Gastrocnemius medialis (tissue), 4 donors: ENCODE measurements around the gene PCDHGC3. TPM values are rescaled to one million over a fixed set of nuclear protein-coding genes. Genes with fewer than 3 reads are reported as not detected.
A peak's percentile ranks its signal among the peaks of the same experiment; 100 is the strongest.

ENCODE experiments used
- ATAC-seq, 2 donors: fragments of 150-250 bp; one replicate each; pipeline ENCODE4 v1.9.1; 2016
- DNase-seq, 2 donors: peaks; one replicate each; pipeline ENCODE4 v3.0.0-alpha.2; 2019
- H3K27ac ChIP-seq, 4 donors: fragments of 200-600 bp; sonication (generic); 1 replicate in 1 of 4; 2 replicates in 3 of 4; pipeline ENCODE4 v1.5.1; 2016 to 2018; ENCODE audit warnings: mild to moderate bottlenecking in 2 of 4, moderate library complexity in 1 of 4
- H3K27me3 ChIP-seq, 3 donors: fragments of 200-600 bp; sonication (generic) in 2 of 3; 1 replicate in 1 of 3; 2 replicates in 2 of 3; pipeline versions ENCODE4 v1.5.1 to v1.6.0; 2016 to 2019; ENCODE audit warnings: mild to moderate bottlenecking in 1 of 3, moderate library complexity in 1 of 3
- H3K36me3 ChIP-seq, 2 donors: fragments of 200-600 bp; sonication (generic) in 1 of 2; one replicate each; pipeline ENCODE4 v1.5.1; 2017 to 2018
- H3K4me1 ChIP-seq, 2 donors: fragments of 200-600 bp; sonication (generic) in 1 of 2; one replicate each; pipeline ENCODE4 v1.5.1; 2016 to 2017; ENCODE audit warnings: mild to moderate bottlenecking in 2 of 2
- H3K4me3 ChIP-seq, 4 donors: fragments of 200-600 bp; sonication (generic) in 3 of 4; 1 replicate in 1 of 4; 2 replicates in 3 of 4; pipeline ENCODE4 v1.5.1; 2016 to 2019; ENCODE audit warnings: mild to moderate bottlenecking in 2 of 4
- H3K9me3 ChIP-seq, 3 donors: fragments of 200-600 bp; sonication (generic) in 2 of 3; 1 replicate in 1 of 3; 2 replicates in 2 of 3; pipeline ENCODE4 v1.5.1; 2016 to 2019
- POLR2A ChIP-seq, 2 donors: fragments of 450-650 bp; IDR thresholded peaks; one replicate each; pipeline ENCODE4 v1.6.1; 2017; ENCODE audit warnings: antibody characterized with exemption in 2 of 2, mild to moderate bottlenecking in 2 of 2, moderate library complexity in 2 of 2
- in situ Hi-C, 4 donors: fragments of 200-750 bp; cut with MboI; loops; one replicate each; pipeline versions ENCODE4 v1.15.0 to v1.8.0; 2017; ENCODE audit warnings: low sequenced_read_pairs in 4 of 4
- intact Hi-C: fragments of 100-400 bp; cut with DNase I; formaldehyde crosslinking; loops from one replicate; pipeline ENCODE4 v1.15.1; 2023; ENCODE audit warnings: low total_unique reads
- total RNA-seq, 4 donors: library from RNA; depleted of rRNA; stranded (reverse); fragments of >200 nt; gene quantifications; one replicate each; pipeline versions ENCODE4 v1.1.0 to v1.2.3, GENCODE V29; 2016
- TF ChIP-seq, protein P1 (sequence below), 5 experiments: fragments of 450-650 bp in 3 of 5; fragments of 200-600 bp in 2 of 5; sonication (generic) in 2 of 5; IDR thresholded peaks in 4 of 5; conservative IDR thresholded peaks in 1 of 5; 1 replicate in 4 of 5; 2 replicates in 1 of 5; pipeline ENCODE4 v1.5.1; 2016 to 2019; ENCODE audit warnings: antibody characterized with exemption in 5 of 5, mild to moderate bottlenecking in 3 of 5, moderate library complexity in 3 of 5

Gene PCDHGC3
- total RNA-seq, 4 donors from 2014 or later: 11.8 to 14.5 (median 13.8) TPM

DNA sequence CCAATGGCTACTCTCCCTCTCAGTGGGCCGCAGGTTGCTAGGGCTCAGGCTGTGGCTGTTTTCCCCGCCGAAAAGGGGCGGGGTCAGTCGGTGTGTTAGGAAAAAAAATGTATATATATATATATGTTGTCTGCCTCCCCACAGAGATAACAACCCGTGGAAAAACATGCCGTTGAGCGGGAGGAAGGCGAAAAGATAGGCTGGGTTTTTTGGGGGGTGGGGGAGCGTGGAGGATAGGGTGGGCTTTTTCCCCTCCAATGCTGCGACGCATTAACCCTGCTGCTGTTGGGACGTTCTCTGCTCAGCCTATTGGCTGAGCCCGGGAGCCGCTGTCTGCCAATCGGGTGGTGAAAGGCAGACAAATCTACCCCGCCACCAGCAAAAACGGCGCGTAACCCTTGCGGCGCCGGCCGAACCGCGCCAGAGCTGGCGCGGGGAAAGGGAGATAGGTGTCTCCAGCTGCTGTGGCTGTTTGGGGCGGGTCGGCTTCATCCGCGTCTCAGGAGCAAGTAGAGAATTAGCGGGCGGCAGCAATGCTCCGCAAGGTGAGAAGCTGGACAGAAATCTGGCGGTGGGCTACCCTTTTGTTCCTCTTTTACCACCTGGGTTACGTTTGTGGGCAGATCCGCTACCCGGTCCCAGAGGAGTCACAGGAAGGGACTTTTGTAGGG is 9.0 kb downstream of the PCDHGC3 start, which contains the start of gene PCDHGC4:
TSS of gene PCDHGC4 (plus strand) at position 390 of the 671 bp plus-strand sequence. CDS start at position 534, 144 bp downstream.
- in situ Hi-C loops (no loop called here), intact Hi-C loops (no loop called here)
- DNase-seq: no peak
- no peak for ATAC-seq
- Histone ChIP-seq H3K4me3 (peak within 1 kb of the TSS; percentile 40 to 59 (median 46)), H3K36me3 (no peaks in the 10 kb centered on the region), H3K27ac (no peak within 1 kb of the TSS), H3K4me1 (peaks cover 30 to 56% of the 10 kb centered on the region in 2 donors), H3K9me3 (no peaks in the 10 kb centered on the region), H3K27me3 (no peaks in the 10 kb centered on the region)
- TF ChIP-seq, protein P1, sequence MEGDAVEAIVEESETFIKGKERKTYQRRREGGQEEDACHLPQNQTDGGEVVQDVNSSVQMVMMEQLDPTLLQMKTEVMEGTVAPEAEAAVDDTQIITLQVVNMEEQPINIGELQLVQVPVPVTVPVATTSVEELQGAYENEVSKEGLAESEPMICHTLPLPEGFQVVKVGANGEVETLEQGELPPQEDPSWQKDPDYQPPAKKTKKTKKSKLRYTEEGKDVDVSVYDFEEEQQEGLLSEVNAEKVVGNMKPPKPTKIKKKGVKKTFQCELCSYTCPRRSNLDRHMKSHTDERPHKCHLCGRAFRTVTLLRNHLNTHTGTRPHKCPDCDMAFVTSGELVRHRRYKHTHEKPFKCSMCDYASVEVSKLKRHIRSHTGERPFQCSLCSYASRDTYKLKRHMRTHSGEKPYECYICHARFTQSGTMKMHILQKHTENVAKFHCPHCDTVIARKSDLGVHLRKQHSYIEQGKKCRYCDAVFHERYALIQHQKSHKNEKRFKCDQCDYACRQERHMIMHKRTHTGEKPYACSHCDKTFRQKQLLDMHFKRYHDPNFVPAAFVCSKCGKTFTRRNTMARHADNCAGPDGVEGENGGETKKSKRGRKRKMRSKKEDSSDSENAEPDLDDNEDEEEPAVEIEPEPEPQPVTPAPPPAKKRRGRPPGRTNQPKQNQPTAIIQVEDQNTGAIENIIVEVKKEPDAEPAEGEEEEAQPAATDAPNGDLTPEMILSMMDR (IDR thresholded peaks at IDR 0.05 in 4 of 5, conservative IDR thresholded peaks at IDR 0.05 in 1 of 5): no peak
- no peak for TF ChIP-seq POLR2A (IDR thresholded peaks at IDR 0.05)

DNA sequence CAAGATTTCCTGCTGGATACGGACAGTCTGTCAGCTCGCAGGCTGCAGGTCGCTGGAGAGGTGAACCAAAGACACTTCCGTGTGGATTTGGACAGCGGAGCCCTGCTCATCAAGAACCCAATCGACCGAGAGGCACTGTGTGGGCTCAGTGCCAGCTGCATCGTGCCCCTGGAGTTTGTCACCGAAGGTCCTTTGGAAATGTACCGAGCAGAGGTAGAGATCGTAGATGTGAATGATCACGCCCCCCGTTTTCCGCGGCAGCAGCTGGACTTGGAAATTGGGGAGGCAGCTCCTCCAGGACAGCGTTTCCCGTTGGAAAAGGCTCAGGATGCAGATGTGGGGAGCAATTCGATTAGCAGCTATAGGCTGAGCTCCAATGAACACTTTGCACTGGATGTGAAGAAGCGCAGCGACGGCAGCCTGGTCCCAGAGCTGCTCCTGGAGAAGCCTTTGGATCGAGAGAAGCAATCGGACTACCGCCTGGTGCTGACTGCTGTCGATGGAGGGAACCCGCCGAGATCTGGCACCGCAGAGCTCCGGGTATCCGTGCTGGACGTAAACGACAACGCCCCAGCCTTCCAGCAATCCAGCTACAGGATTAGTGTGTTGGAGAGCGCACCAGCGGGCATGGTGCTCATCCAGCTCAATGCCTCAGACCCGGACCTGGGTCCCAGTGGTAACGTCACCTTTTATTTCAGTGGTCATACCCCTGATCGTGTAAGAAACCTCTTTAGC is 9.7 kb downstream of the PCDHGC3 start:
- intact Hi-C loops (no loop called here), in situ Hi-C loops (no loop called here)
- no peaks in the 10 kb centered on the region for H3K36me3 ChIP-seq
- no peak overlapping the region for H3K27ac ChIP-seq
- no peaks in the 10 kb centered on the region for H3K27me3 ChIP-seq
- peaks cover 27 to 49% of the 10 kb centered on the region in 2 donors for H3K4me1 ChIP-seq
- no peak for TF ChIP-seq POLR2A (IDR thresholded peaks at IDR 0.05)
- TF ChIP-seq, protein P1 (IDR thresholded peaks at IDR 0.05 in 4 of 5, conservative IDR thresholded peaks at IDR 0.05 in 1 of 5): no peak
- ATAC-seq (no peak), DNase-seq (no peak)
- no peaks in the 10 kb centered on the region for H3K9me3 ChIP-seq
- H3K4me3 ChIP-seq: peak overlapping the region; percentile 40 to 59 (median 46)

DNA sequence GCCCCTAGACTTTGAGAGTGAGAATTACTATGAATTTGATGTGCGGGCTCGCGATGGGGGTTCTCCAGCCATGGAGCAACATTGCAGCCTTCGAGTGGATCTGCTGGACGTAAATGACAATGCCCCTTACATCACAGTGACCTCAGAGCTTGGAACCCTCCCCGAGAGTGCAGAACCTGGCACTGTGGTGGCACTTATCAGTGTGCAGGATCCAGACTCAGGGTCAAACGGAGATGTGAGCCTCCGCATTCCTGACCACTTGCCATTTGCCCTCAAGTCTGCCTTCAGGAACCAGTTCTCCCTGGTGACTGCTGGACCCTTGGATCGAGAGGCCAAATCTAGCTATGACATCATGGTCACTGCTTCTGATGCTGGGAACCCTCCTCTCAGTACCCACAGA is 10.3 kb downstream of the PCDHGC3 start:
- TF ChIP-seq, protein P1 (IDR thresholded peaks at IDR 0.05 in 4 of 5, conservative IDR thresholded peaks at IDR 0.05 in 1 of 5): no peak
- no peak for TF ChIP-seq POLR2A (IDR thresholded peaks at IDR 0.05)
- Histone ChIP-seq H3K4me1 (peaks cover 27 to 47% of the 10 kb centered on the region in 2 donors), H3K27me3 (no peaks in the 10 kb centered on the region), H3K9me3 (no peaks in the 10 kb centered on the region), H3K4me3 (no peak overlapping the region), H3K36me3 (no peaks in the 10 kb centered on the region), H3K27ac (no peak overlapping the region)
- intact Hi-C loops: no loop called here
- DNase-seq: no peak
- in situ Hi-C loops: no loop called here
- ATAC-seq: no peak

DNA sequence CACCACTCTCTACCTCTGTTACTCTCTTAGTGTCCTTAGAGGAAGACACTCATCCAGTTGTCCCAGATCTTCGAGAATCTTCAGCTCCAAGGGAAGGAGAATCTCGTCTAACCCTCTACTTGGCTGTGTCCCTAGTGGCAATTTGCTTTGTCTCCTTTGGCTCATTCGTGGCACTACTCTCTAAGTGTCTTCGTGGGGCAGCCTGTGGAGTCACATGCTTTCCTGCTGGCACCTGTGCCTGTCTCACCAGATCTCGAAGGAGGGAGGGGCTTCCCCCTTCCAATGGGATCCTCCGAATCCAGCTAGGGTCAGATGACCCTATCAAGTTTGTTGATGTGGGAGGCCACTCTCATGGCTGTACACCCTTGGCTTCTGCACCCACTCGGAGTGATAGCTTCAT is 11.4 kb downstream of the PCDHGC3 start:
- DNase-seq (no peak), ATAC-seq (no peak)
- intact Hi-C loops: no loop called here
- in situ Hi-C loops: no loop called here
- Histone ChIP-seq H3K27ac (no peak overlapping the region), H3K27me3 (no peaks in the 10 kb centered on the region), H3K4me3 (no peak overlapping the region), H3K36me3 (no peaks in the 10 kb centered on the region), H3K9me3 (no peaks in the 10 kb centered on the region), H3K4me1 (peaks cover 27 to 37% of the 10 kb centered on the region in 2 donors)
- TF ChIP-seq POLR2A (IDR thresholded peaks at IDR 0.05): no peak
- TF ChIP-seq, protein P1 (IDR thresholded peaks at IDR 0.05 in 4 of 5, conservative IDR thresholded peaks at IDR 0.05 in 1 of 5): no peak
